Sigmoid colon (tissue), 4 donors: ENCODE measurements around the gene DENND10.

ENCODE experiments used
- POLR2AphosphoS5 ChIP-seq, 4 donors: sonication (generic); formaldehyde crosslinking; IDR thresholded peaks; one replicate each; pipeline ENCODE4 v1.6.1; 2017; ENCODE audit warnings: antibody characterized with exemption in 4 of 4
- TF ChIP-seq, protein P1 (sequence below), 4 experiments: fragments of 450-650 bp in 3 of 4; fragments of 200-600 bp in 1 of 4; IDR thresholded peaks; one replicate each; pipeline ENCODE4 v1.5.1; 2016 to 2019; ENCODE audit warnings: antibody characterized with exemption in 4 of 4, mild to moderate bottlenecking in 3 of 4, moderate library complexity in 2 of 4

GRCh38 chr10:119059557-119059956 lies 44.4 kb upstream of the DENND10 start:
- TF ChIP-seq, protein P1, sequence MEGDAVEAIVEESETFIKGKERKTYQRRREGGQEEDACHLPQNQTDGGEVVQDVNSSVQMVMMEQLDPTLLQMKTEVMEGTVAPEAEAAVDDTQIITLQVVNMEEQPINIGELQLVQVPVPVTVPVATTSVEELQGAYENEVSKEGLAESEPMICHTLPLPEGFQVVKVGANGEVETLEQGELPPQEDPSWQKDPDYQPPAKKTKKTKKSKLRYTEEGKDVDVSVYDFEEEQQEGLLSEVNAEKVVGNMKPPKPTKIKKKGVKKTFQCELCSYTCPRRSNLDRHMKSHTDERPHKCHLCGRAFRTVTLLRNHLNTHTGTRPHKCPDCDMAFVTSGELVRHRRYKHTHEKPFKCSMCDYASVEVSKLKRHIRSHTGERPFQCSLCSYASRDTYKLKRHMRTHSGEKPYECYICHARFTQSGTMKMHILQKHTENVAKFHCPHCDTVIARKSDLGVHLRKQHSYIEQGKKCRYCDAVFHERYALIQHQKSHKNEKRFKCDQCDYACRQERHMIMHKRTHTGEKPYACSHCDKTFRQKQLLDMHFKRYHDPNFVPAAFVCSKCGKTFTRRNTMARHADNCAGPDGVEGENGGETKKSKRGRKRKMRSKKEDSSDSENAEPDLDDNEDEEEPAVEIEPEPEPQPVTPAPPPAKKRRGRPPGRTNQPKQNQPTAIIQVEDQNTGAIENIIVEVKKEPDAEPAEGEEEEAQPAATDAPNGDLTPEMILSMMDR (IDR thresholded peaks at IDR 0.05), result no peak
- TF ChIP-seq POLR2AphosphoS5 (IDR thresholded peaks at IDR 0.05), result no peak
